HuH-7 (cell line): ENCODE data around the gene TNFRSF11A.

ENCODE experiments used
- DNase-seq: peaks from one replicate; pipeline ENCODE4 v3.0.0; 2011; ENCODE audit warnings: low spot score

The TNFRSF11A gene

GRCh38 chr18:62384068-62384467 lies 59.0 kb downstream of the TNFRSF11A start:
- no peak for DNase-seq

- no peak for DNase-seq
Observed at GRCh38 chr18:62384610-62385097, 59.5 kb downstream of the TNFRSF11A start.

GRCh38 chr18:62386091-62386490 lies 61.0 kb downstream of the TNFRSF11A start:
- no peak for DNase-seq

GRCh38 chr18:62386601-62387000 lies 61.5 kb downstream of the TNFRSF11A start:
- DNase-seq, result no peak

- no peak for DNase-seq
Observed at GRCh38 chr18:62387257-62387656, 62.1 kb downstream of the TNFRSF11A start.

- DNase-seq, result no peak
Observed at GRCh38 chr18:62388855-62389760, 64.0 kb downstream of the TNFRSF11A start.

- no peak for DNase-seq
Observed at GRCh38 chr18:62389761-62390481, 64.8 kb downstream of the TNFRSF11A start.

GRCh38 chr18:62394006-62394763 lies 69.1 kb downstream of the TNFRSF11A start:
- DNase-seq, result no peak

GRCh38 chr18:62396381-62396780 lies 71.3 kb downstream of the TNFRSF11A start:
- DNase-seq, result no peak

GRCh38 chr18:62396967-62397366 lies 71.9 kb downstream of the TNFRSF11A start:
- DNase-seq, result no peak

GRCh38 chr18:62398291-62398690 lies 73.2 kb downstream of the TNFRSF11A start:
- no peak for DNase-seq

GRCh38 chr18:62399276-62399675 lies 74.2 kb downstream of the TNFRSF11A start:
- DNase-seq, result no peak

GRCh38 chr18:62399781-62400308 lies 74.7 kb downstream of the TNFRSF11A start:
- DNase-seq, result peak; percentile 49

GRCh38 chr18:62400916-62401315 lies 75.8 kb downstream of the TNFRSF11A start:
- no peak for DNase-seq

GRCh38 chr18:62402342-62402948 lies 77.3 kb downstream of the TNFRSF11A start:
- DNase-seq, result no peak

- DNase-seq, result no peak
Observed at GRCh38 chr18:62403120-62403519, 78.0 kb downstream of the TNFRSF11A start.

- DNase-seq, result no peak
Observed at GRCh38 chr18:62404881-62405280, 79.8 kb downstream of the TNFRSF11A start.

- no peak for DNase-seq
Observed at GRCh38 chr18:62407660-62408059, 82.5 kb downstream of the TNFRSF11A start.

GRCh38 chr18:62409821-62410220 lies 84.7 kb downstream of the TNFRSF11A start:
- no peak for DNase-seq

GRCh38 chr18:62412231-62412979 lies 87.3 kb downstream of the TNFRSF11A start:
- no peak for DNase-seq

GRCh38 chr18:62413206-62413605 lies 88.1 kb downstream of the TNFRSF11A start:
- no peak for DNase-seq
